CD4-positive, alpha-beta T cell (primary cell): ENCODE measurements around the gene ST3GAL3. TPM values are rescaled to one million over a fixed set of nuclear protein-coding genes. Genes with fewer than 3 reads are reported as not detected.

Source experiments
- ATAC-seq: fragments of 200-7000 bp; cut with Tn5 transposase; one replicate; pipeline ENCODE4 v1.10.0; 2022; ENCODE audit warnings: mild to moderate bottlenecking; ENCODE audit not compliant: poor library complexity
- CTCF ChIA-PET: fragments of 350-600 bp; sonication (Branson Sonifier 250); formaldehyde crosslinking; loops from one replicate; lab custom pipeline; 2021; ENCODE audit warnings: antibody characterized with exemption, inconsistent platforms; lab: Charles Lee
- POLR2A ChIA-PET: fragments of 350-600 bp; sonication (Branson Sonifier 250); formaldehyde crosslinking; loops from one replicate; lab custom pipeline; 2021; ENCODE audit warnings: antibody characterized with exemption, inconsistent platforms; lab: Charles Lee
- DNase-seq, 14 experiments: peaks; one replicate each; pipeline ENCODE4 v3.0.0-alpha.2; 2013 to 2020; ENCODE audit warnings: mixed read lengths in 2 of 14
- H3K27ac ChIP-seq, 2 donors: one replicate each; pipeline versions ENCODE4 v1.5.1 to v1.7.0; 2013; ENCODE audit warnings: low read length in 2 of 2, low read depth in 1 of 2, mild to moderate bottlenecking in 1 of 2
- H3K27me3 ChIP-seq, 2 experiments: 1 replicate in 1 of 2; 2 replicates in 1 of 2; pipeline versions ENCODE4 v1.6.1 to v1.7.0; 2013; ENCODE audit warnings: low read length in 2 of 2, control low read depth in 1 of 2, mild to moderate bottlenecking in 1 of 2, moderate library complexity in 1 of 2; ENCODE audit not compliant: insufficient read depth in 2 of 2, control insufficient read depth in 1 of 2
- H3K36me3 ChIP-seq: one replicate; pipeline ENCODE4 v1.6.1; 2013; ENCODE audit warnings: low read length, control low read depth; ENCODE audit not compliant: insufficient read depth
- H3K4me1 ChIP-seq: one replicate; pipeline ENCODE4 v1.6.1; 2013; ENCODE audit warnings: low read length, control low read depth; ENCODE audit not compliant: insufficient read depth
- H3K4me3 ChIP-seq: one replicate; pipeline ENCODE4 v1.5.1; 2013; ENCODE audit warnings: mild to moderate bottlenecking, low read length, moderate library complexity
- H3K9me3 ChIP-seq, 2 experiments: 1 replicate in 1 of 2; 2 replicates in 1 of 2; pipeline versions ENCODE4 v1.6.1 to v1.7.0; 2013; ENCODE audit warnings: low read length in 2 of 2, mild to moderate bottlenecking in 2 of 2, control low read depth in 1 of 2, moderate library complexity in 1 of 2; ENCODE audit not compliant: control insufficient read depth in 1 of 2, insufficient read depth in 1 of 2
- H3K27ac Mint-ChIP-seq: one replicate; pipeline ENCODE4 v1.8.0; 2020; ENCODE audit warnings: mixed read lengths
- H3K27me3 Mint-ChIP-seq: one replicate; pipeline ENCODE4 v1.8.0; 2021; ENCODE audit warnings: mixed read lengths
- H3K36me3 Mint-ChIP-seq: one replicate; pipeline ENCODE4 v1.8.0; 2021; ENCODE audit warnings: low read depth, mixed read lengths
- H3K4me1 Mint-ChIP-seq: one replicate; pipeline ENCODE4 v1.8.0; 2021; ENCODE audit warnings: low read depth, mixed read lengths
- H3K4me3 Mint-ChIP-seq: one replicate; pipeline ENCODE4 v1.8.0; 2020; ENCODE audit warnings: mild to moderate bottlenecking, mixed read lengths
- H3K9me3 Mint-ChIP-seq: one replicate; pipeline ENCODE4 v1.8.0; 2020; ENCODE audit warnings: mixed read lengths
- CTCF ChIP-seq: fragments of 200-600 bp; IDR thresholded peaks from one replicate; pipeline ENCODE4 v1.8.0; 2022; ENCODE audit warnings: antibody characterized with exemption, mild to moderate bottlenecking
- intact Hi-C, 2 experiments: fragments of 100-400 bp; cut with DNase I in 1 of 2; cut with micrococcal nuclease in 1 of 2; formaldehyde crosslinking; loops; one replicate each; pipeline versions ENCODE4 v1.15.1 to v1.9.0; 2023 to 2025; cut with DNase I, micrococcal nuclease
- total RNA-seq, 174 experiments: library from RNA in 2 of 174; stranded (reverse) in 2 of 174; gene quantifications; one replicate each; pipeline ENCODE4 v1.2.3 and lab custom pipeline; 2021 to 2026

The ST3GAL3 gene
- total RNA-seq, 2 experiments from 2014 or later: 17.6 to 20.5 TPM

- Mint-ChIP-seq H3K4me3 (no peak overlapping the region), H3K27me3 (no peaks in the 10 kb centered on the region), H3K27ac (no peak overlapping the region), H3K9me3 (peaks cover 7% of the 10 kb centered on the region), H3K4me1 (no peaks in the 10 kb centered on the region), H3K36me3 (peaks cover 95% of the 10 kb centered on the region)
- intact Hi-C loops: no loop called here
- no peaks in the 10 kb centered on the region for H3K27me3 ChIP-seq
- no peak overlapping the region for H3K4me3 ChIP-seq
- no peaks in the 10 kb centered on the region for H3K4me1 ChIP-seq
- ChIA-PET POLR2A (no interaction called here), CTCF (no interaction called here)
- H3K9me3 ChIP-seq: peaks cover 7 to 17% of the 10 kb centered on the region in 2 experiments
- no peak overlapping the region for H3K27ac ChIP-seq
- TF ChIP-seq CTCF: no peak
- no peak for DNase-seq
- ATAC-seq: no peak
- peaks cover 16% of the 10 kb centered on the region for H3K36me3 ChIP-seq
Observed at GRCh38 chr1:43819357-43819756, 112.0 kb downstream of the ST3GAL3 start.

DNA sequence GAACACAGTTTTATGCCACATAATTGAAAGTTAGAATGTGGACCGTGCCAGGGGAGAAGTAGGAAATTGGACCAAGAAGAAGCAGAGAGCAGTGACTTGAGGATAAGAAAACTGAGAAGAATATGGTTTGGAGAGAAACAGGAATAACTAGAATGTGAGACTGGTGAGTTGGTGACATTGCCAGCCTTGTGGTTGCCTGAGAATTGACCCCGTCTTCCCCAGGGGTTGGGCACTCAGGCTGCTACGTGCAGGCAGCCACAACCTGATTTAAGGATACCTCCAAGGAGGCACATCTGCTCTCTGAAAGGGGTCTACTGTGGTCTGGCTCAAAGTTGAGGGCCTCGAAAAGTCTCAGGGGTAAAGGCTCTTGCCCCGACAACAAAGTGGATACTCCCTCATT, 114.1 kb downstream of the ST3GAL3 start:
- Mint-ChIP-seq H3K9me3 (peaks cover 7% of the 10 kb centered on the region), H3K27me3 (no peaks in the 10 kb centered on the region), H3K4me1 (no peaks in the 10 kb centered on the region), H3K4me3 (no peak overlapping the region), H3K27ac (no peak overlapping the region), H3K36me3 (peaks cover 79% of the 10 kb centered on the region)
- intact Hi-C loops: no loop called here
- no peaks in the 10 kb centered on the region for H3K27me3 ChIP-seq
- CTCF ChIA-PET: no interaction called here
- H3K27ac ChIP-seq: no peak overlapping the region
- peaks cover 6% of the 10 kb centered on the region for H3K36me3 ChIP-seq
- DNase-seq (no peak), ATAC-seq (no peak)
- H3K9me3 ChIP-seq: peaks cover 7 to 17% of the 10 kb centered on the region in 2 experiments
- H3K4me1 ChIP-seq: no peaks in the 10 kb centered on the region
- TF ChIP-seq CTCF: no peak
- no peak overlapping the region for H3K4me3 ChIP-seq
- POLR2A ChIA-PET: no interaction called here

- H3K27me3 ChIP-seq: no peaks in the 10 kb centered on the region
- ATAC-seq (no peak), DNase-seq (no peak)
- intact Hi-C loops: no loop called here
- CTCF ChIA-PET: no interaction called here
- peaks cover 79% of the 10 kb centered on the region for H3K36me3 Mint-ChIP-seq
- no peaks in the 10 kb centered on the region for H3K4me1 Mint-ChIP-seq
- H3K9me3 Mint-ChIP-seq: peaks cover 7% of the 10 kb centered on the region
- H3K4me3 Mint-ChIP-seq: no peak overlapping the region
- no peak overlapping the region for H3K27ac ChIP-seq
- H3K4me3 ChIP-seq: no peak overlapping the region
- no peaks in the 10 kb centered on the region for H3K4me1 ChIP-seq
- no peak for TF ChIP-seq CTCF
- H3K27me3 Mint-ChIP-seq: no peaks in the 10 kb centered on the region
- peaks cover 3% of the 10 kb centered on the region for H3K36me3 ChIP-seq
- H3K27ac Mint-ChIP-seq: no peak overlapping the region
- H3K9me3 ChIP-seq: peaks cover 7 to 17% of the 10 kb centered on the region in 2 experiments
- POLR2A ChIA-PET: no interaction called here
Observed at GRCh38 chr1:43822040-43822690, 114.8 kb downstream of the ST3GAL3 start.
